HG02798 (cell line): ENCODE measurements around the gene FGF19.

Source experiments
- ATAC-seq: cut with Tn5 transposase; IDR thresholded peaks from one replicate; pipeline ENCODE4 v1.9.1; 2021; ENCODE audit warnings: mild to moderate bottlenecking; ENCODE audit not compliant: unreplicated experiment, poor library complexity

Gene FGF19

DNA sequence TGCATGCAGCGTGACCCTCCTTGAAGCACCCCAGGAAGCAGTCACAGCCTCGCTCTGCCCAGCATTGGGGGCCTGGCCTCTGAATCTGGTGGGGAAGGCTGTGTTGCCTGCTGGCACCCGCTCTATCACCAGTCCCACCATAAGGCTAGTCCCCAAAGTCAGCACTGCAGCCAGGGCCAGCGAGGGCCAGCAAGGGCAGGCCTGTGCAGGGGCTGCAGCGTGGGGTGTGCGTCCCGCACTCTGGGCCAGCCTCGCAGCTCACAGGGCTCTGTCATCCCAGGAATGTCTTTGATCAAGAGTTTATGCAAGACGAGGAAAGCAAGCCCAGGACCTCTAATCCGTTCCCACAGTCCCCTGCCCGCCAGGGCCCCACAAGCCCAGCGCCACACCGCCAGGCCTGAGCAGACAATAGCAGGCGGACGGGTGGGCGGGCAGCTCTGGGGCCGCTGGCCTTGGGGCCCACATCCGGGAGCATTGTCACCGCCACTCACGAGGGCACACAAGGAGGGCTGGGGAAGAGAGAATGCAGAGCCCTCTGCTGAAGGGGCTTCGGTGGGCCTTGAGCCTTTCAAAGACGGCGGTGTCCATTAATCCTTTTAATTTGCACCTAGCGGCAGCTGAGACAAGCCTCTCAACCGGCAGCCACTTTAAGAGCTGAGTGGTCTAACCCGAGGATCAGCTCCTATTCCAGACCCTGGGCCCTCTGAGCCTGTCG is 45.8 kb downstream of the FGF19 start:
- ATAC-seq, result no peak

- no peak for ATAC-seq
Observed at GRCh38 chr11:69657456-69657910, 46.3 kb downstream of the FGF19 start.

DNA sequence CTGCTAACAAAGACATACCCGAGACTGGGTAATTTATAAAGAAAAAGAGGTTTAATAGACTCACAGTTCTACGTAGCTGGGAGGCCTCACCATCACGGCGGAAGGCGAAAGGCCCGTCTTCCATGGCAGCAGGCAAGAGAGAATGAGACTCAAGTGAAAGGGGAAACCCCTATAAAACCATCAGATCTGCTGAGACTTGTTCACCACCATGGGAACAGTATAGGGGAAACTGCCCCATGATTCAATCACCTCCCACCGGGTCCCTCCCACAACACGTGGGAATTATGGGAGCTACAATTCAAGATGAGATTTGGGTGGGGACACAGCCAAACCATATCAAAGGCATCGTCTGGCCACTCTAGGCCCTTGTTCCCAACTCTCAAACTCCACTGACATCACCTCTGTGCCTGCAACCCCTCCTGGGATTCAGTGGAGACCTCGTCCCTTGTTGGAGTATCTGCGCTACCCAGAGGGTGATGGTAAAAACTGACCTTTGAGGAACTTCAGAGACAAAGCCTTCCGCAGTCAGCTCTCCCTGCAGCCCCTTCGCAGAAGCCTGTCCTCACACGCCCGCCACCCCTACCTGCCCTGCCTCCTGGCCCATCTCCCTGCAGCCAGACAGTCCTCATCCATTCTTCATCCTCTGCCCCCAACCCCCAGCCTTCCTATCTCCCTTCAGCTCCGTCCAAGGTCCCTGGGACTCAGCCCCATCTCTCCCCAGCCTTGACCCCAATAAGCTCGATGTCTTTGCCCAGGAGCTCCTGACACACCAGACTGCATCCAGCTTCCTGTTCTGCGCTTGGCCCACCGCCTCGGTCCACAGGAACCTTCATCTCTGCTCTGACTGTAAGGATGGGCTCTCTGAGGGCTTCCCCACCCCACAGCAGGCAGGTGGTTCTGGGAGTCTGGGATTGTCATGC is 47.0 kb downstream of the FGF19 start:
- no peak for ATAC-seq

- no peak for ATAC-seq
Observed at GRCh38 chr11:69655479-69656428, 48.1 kb downstream of the FGF19 start.

- ATAC-seq, result no peak
Observed at GRCh38 chr11:69654660-69655478, 49.0 kb downstream of the FGF19 start.

- no peak for ATAC-seq
Observed at GRCh38 chr11:69654001-69654659, 49.7 kb downstream of the FGF19 start.

DNA sequence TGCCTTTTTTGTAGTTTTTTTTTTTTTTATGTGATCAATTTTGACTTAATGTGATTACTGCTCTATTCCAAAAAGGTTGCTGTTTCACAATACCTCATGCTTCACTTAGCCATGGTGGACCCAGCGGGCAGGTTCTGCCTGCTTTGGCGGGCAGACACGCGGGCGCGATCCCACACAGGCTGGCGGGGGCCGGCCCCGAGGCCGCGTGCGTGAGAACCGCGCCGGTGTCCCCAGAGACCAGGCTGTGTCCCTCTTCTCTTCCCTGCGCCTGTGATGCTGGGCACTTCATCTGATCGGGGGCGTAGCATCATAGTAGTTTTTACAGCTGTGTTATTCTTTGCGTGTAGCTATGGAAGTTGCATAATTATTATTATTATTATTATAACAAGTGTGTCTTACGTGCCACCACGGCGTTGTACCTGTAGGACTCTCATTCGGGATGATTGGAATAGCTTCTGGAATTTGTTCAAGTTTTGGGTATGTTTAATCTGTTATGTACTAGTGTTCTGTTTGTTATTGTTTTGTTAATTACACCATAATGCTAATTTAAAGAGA is 50.3 kb downstream of the FGF19 start:
- no peak for ATAC-seq

GRCh38 chr11:69652999-69653398 is 50.8 kb downstream of the FGF19 start:
- no peak for ATAC-seq

DNA sequence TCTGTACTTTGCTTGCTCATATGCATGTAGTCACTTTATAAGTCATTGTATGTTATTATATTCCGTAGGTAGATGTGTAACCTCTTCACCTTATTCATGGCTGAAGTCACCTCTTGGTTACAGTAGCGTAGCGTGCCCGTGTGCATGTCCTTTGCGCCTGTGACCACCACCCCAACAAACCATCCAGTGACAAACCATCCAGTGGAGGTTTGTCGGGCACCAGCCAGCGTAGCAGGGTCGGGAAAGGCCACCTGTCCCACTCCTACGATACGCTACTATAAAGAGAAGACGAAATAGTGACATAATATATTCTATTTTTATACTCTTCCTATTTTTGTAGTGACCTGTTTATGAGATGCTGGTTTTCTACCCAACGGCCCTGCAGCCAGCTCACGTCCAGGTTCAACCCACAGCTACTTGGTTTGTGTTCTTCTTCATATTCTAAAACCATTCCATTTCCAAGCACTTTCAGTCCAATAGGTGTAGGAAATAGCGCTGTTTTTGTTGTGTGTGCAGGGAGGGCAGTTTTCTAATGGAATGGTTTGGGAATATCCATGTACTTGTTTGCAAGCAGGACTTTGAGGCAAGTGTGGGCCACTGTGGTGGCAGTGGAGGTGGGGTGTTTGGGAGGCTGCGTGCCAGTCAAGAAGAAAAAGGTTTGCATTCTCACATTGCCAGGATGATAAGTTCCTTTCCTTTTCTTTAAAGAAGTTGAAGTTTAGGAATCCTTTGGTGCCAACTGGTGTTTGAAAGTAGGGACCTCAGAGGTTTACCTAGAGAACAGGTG is 51.8 kb downstream of the FGF19 start:
- ATAC-seq, result no peak

DNA sequence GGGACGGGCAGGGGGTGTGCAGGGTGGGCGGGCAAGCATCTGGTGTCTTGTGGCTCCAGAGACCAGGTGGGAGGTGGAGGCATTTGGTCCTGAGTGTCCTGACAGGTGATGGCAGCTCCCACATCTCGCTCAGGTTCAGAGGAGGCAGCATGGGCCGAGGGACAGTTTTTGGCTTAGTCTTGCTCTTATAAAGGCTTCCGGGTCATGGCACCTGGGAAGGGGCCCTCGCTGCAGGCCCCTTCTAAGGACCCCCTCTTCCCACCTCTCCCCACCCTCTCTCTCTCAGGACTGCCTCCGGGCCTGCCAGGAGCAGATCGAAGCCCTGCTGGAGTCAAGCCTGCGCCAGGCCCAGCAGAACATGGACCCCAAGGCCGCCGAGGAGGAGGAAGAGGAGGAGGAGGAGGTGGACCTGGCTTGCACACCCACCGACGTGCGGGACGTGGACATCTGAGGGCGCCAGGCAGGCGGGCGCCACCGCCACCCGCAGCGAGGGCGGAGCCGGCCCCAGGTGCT is 52.9 kb downstream of the FGF19 start:
- no peak for ATAC-seq

DNA sequence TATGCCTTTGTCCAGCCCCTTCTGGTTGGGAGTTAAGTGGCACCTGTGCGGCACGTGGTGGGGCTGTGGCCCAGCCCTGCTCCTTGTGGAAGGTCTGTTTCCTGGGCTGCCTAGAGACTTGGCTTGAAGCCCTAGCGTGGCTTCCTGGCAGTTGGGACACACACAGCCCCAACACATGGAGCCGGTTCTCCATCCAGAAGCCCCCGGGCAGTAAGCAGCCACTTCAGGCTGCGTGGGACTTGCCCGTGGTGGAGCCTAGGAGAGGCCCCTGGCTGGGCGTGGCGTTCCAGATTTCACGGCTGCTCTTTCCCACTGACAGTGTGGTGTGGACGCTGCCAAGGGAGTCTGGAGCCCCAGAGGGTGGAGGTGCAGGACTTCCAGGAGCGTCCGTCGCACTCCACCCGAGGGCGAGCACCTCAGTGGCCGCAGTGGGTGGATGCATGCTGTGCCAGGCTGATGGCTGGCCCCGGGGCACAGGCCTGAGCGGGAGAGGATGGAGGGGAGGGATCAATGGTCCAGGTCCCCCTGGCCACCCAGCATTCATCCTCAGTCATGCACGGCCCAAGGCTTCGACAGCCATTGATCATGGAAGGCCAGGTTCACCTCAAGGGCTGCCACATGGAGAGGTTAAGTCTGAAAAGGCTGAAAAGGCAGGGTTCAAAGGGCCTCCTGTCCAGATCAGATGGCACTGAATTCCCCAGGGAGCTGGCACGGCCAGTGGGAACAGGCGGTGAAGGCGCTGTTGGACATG is 53.6 kb downstream of the FGF19 start:
- ATAC-seq, result no peak

DNA sequence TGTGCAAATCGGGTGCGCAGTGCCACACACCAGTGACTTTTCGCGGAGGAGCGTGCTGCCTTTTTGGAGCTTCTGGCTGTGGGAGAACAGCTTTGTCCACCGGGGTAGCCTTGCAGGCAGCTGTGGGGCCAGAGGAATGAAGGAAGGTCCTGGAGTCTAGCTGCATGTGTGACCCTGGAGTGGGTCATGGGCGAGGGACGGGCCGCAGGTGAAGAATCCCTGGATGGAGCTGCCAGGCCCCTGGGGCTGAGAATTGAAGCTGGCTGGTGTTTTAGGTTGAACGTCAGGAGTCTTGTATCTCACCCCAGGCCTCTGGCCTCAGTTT is 54.3 kb downstream of the FGF19 start:
- ATAC-seq, result no peak

GRCh38 chr11:69648679-69649575 is 54.9 kb downstream of the FGF19 start:
- no peak for ATAC-seq
